ENCODE results near the gene LDOC1. TPM values are rescaled to one million over a fixed set of nuclear protein-coding genes. Genes with fewer than 3 reads are reported as not detected.
A peak's percentile ranks its signal among the peaks of the same experiment; 100 is the strongest.

Gene LDOC1
- total RNA-seq, 1 experiment from 2014 or later, result 25.6 TPM

DNA sequence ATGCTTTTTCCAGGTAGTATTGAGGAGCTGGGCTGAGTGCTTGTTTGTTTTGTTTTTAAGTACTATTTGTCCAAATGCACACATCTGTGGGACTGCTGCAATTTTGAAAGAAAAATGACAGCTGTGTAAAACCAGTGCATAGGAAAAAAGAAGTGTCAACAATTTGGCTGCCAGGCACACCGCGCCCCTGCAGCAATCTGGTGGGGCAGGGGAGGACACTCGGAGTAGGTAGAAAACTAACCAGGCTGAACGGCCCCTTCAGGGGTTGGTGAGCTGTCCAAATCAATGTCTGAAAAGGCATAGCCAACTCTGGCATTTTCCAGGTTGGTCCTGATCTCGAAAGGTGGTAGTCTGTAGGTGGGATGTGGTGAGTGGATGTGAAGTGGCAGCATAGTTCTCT, 1.1 kb downstream of the LDOC1 start:
- no peaks in the 10 kb centered on the region for H3K27me3 ChIP-seq (ENCODE audit: insufficient read depth, low read length)
- no peak overlapping the region for H2BK20ac ChIP-seq (ENCODE audit: low read depth, low read length, poor library complexity, severe bottlenecking)
- peaks cover 66 to 78% of the 10 kb centered on the region in 2 experiments for H3K9me3 Mint-ChIP-seq
- peaks cover 7% of the 10 kb centered on the region for H3K23me2 ChIP-seq (ENCODE audit: insufficient read length, low read depth, low read length, poor library complexity, severe bottlenecking)
- H2BK120ac ChIP-seq (ENCODE audit: low read depth, low read length, poor library complexity, severe bottlenecking), result no peak overlapping the region
- H3K27ac ChIP-seq (ENCODE audit: insufficient read length, low read depth, low read length), result no peak overlapping the region
- TF ChIP-seq, protein P1, sequence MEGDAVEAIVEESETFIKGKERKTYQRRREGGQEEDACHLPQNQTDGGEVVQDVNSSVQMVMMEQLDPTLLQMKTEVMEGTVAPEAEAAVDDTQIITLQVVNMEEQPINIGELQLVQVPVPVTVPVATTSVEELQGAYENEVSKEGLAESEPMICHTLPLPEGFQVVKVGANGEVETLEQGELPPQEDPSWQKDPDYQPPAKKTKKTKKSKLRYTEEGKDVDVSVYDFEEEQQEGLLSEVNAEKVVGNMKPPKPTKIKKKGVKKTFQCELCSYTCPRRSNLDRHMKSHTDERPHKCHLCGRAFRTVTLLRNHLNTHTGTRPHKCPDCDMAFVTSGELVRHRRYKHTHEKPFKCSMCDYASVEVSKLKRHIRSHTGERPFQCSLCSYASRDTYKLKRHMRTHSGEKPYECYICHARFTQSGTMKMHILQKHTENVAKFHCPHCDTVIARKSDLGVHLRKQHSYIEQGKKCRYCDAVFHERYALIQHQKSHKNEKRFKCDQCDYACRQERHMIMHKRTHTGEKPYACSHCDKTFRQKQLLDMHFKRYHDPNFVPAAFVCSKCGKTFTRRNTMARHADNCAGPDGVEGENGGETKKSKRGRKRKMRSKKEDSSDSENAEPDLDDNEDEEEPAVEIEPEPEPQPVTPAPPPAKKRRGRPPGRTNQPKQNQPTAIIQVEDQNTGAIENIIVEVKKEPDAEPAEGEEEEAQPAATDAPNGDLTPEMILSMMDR (conservative IDR thresholded peaks at IDR 0.05), result no peak
- peak overlapping the region in 1 of 3 experiments; percentile 41; a peak in 2 of 7 replicates for H3K27ac Mint-ChIP-seq
- no peak overlapping the region for H4K8ac ChIP-seq (replicated peaks; ENCODE audit: insufficient read length, low read depth, low read length)
- H3K4me3 Mint-ChIP-seq, result peak overlapping the region; percentile 82 to 88
- H2AFZ ChIP-seq (ENCODE audit: low read length), result no peak overlapping the region
- H3K79me1 ChIP-seq (ENCODE audit: insufficient read depth, low read depth, low read length, poor library complexity, severe bottlenecking), result no peaks in the 10 kb centered on the region
- H3K4me1 Mint-ChIP-seq, result peaks cover 10 to 20% of the 10 kb centered on the region in 2 experiments
- H3K4me1 ChIP-seq (ENCODE audit: insufficient read depth, low read length), result no peaks in the 10 kb centered on the region
- no peak overlapping the region for H3K4ac ChIP-seq (ENCODE audit: low read depth, low read length)
- no peaks in the 10 kb centered on the region for H3K27me3 Mint-ChIP-seq (ENCODE audit: low read depth)
- H2BK5ac ChIP-seq (ENCODE audit: insufficient read length, low read length), result no peak overlapping the region
- H2AK5ac ChIP-seq (ENCODE audit: insufficient read length, low read length), result no peak overlapping the region
- no peaks in the 10 kb centered on the region for H4K20me1 ChIP-seq (ENCODE audit: control insufficient read depth, insufficient read depth, insufficient read length)
- H3K9me3 ChIP-seq (ENCODE audit: control insufficient read depth, low read depth, low read length), result peaks cover 13% of the 10 kb centered on the region
- no peak overlapping the region for H3K14ac ChIP-seq (ENCODE audit: insufficient read depth, low read length)
- H3K79me2 ChIP-seq (ENCODE audit: insufficient read depth, low read length), result no peaks in the 10 kb centered on the region
- H4K91ac ChIP-seq (ENCODE audit: insufficient read length, low read depth, low read length), result no peak overlapping the region
- DNase-seq, result no peak
- no CpG with 5 or more reads among the region's 5 CpGs for WGBS (ENCODE audit: extremely low coverage, insufficient read length, low lambda C conversion rate)
- no peak overlapping the region for H2BK12ac ChIP-seq (ENCODE audit: insufficient read length, low read depth, low read length)
- peak overlapping the region; percentile 91 for H3K4me2 ChIP-seq (ENCODE audit: insufficient read depth, insufficient read length, low read length)
- H3T11ph ChIP-seq (ENCODE audit: low read length), result no peak overlapping the region
- H3K56ac ChIP-seq (ENCODE audit: insufficient read length, low read depth, low read length), result no peak overlapping the region
- H3K18ac ChIP-seq (ENCODE audit: insufficient read length, low read depth, low read length), result no peak overlapping the region
- peaks cover 6 to 18% (median 12%) of the 10 kb centered on the region in 3 experiments; a peak in 5 of 7 replicates for H3K36me3 Mint-ChIP-seq (ENCODE audit: insufficient read depth in 1 of 3, low read depth in 3 of 3)
- peak overlapping the region; percentile 81 for H3K9ac ChIP-seq (ENCODE audit: extremely low read depth, insufficient read length, low read length)
- no peak overlapping the region for H2BK15ac ChIP-seq (ENCODE audit: low read depth, low read length)
- no peak overlapping the region for H3K23ac ChIP-seq (ENCODE audit: insufficient read length, low read depth, low read length)
- no peak overlapping the region for H4K5ac ChIP-seq (ENCODE audit: insufficient read length, low read depth, low read length)

All from H9 (cell line).